HEK293 (cell line): ENCODE measurements around the gene CPTP.
A peak's percentile ranks its signal among the peaks of the same experiment; 100 is the strongest.

ENCODE experiments used
- KLF16 ChIP-seq: fragments of 450-650 bp; formaldehyde crosslinking; IDR thresholded peaks from 2 replicates; pipeline ENCODE4 v1.5.1; 2017; ENCODE audit warnings: missing biosample characterization, missing genetic modification characterization
- KLF8 ChIP-seq: fragments of 450-650 bp; formaldehyde crosslinking; IDR thresholded peaks from 2 replicates; pipeline ENCODE4 v1.5.1; 2016; ENCODE audit warnings: missing biosample characterization, missing genetic modification characterization
- YY2 ChIP-seq: fragments of 450-650 bp; formaldehyde crosslinking; IDR thresholded peaks from 2 replicates; pipeline ENCODE4 v1.5.1; 2016; ENCODE audit warnings: missing biosample characterization, missing genetic modification characterization
- ZBTB1 ChIP-seq: fragments of 450-650 bp; formaldehyde crosslinking; IDR thresholded peaks from 2 replicates; pipeline ENCODE4 v1.5.1; 2016; ENCODE audit warnings: missing biosample characterization, missing genetic modification characterization
- ZBTB48 ChIP-seq: fragments of 450-650 bp; formaldehyde crosslinking; IDR thresholded peaks from 2 replicates; pipeline ENCODE4 v1.5.1; 2016; ENCODE audit warnings: missing biosample characterization, missing genetic modification characterization
- ZBTB8A ChIP-seq: fragments of 450-650 bp; formaldehyde crosslinking; IDR thresholded peaks from 2 replicates; pipeline ENCODE4 v1.5.1; 2016; ENCODE audit warnings: missing biosample characterization, missing genetic modification characterization
- ZNF146 ChIP-seq: fragments of 450-650 bp; formaldehyde crosslinking; IDR thresholded peaks from 2 replicates; pipeline ENCODE4 v1.5.1; 2016; ENCODE audit warnings: missing biosample characterization, missing genetic modification characterization
- ZNF2 ChIP-seq: fragments of 450-650 bp; formaldehyde crosslinking; IDR thresholded peaks from 2 replicates; pipeline ENCODE4 v1.5.1; 2016; ENCODE audit warnings: missing biosample characterization, missing genetic modification characterization
- ZNF324 ChIP-seq: fragments of 450-650 bp; formaldehyde crosslinking; IDR thresholded peaks from 2 replicates; pipeline ENCODE4 v1.5.1; 2016; ENCODE audit warnings: missing biosample characterization, missing genetic modification characterization
- ZNF48 ChIP-seq: fragments of 450-650 bp; formaldehyde crosslinking; IDR thresholded peaks from 2 replicates; pipeline ENCODE4 v1.5.1; 2016; ENCODE audit warnings: missing biosample characterization, missing genetic modification characterization
- ZNF501 ChIP-seq: fragments of 450-650 bp; formaldehyde crosslinking; IDR thresholded peaks from 2 replicates; pipeline ENCODE4 v1.5.1; 2016; ENCODE audit warnings: missing biosample characterization, missing genetic modification characterization
- ZNF561 ChIP-seq: fragments of 450-650 bp; IDR thresholded peaks from 2 replicates; pipeline ENCODE4 v1.5.1; 2018; ENCODE audit warnings: missing biosample characterization, missing genetic modification characterization, borderline replicate concordance
- ZNF629 ChIP-seq: fragments of 450-650 bp; formaldehyde crosslinking; IDR thresholded peaks from 2 replicates; pipeline ENCODE4 v1.5.1; 2017; ENCODE audit warnings: missing biosample characterization, missing genetic modification characterization
- ZNF660 ChIP-seq: fragments of 450-650 bp; IDR thresholded peaks from 2 replicates; pipeline ENCODE4 v1.5.1; 2018; ENCODE audit warnings: missing biosample characterization, mild to moderate bottlenecking, missing genetic modification characterization
- ZNF677 ChIP-seq: fragments of 450-650 bp; IDR thresholded peaks from 2 replicates; pipeline ENCODE4 v1.5.0; 2018; ENCODE audit warnings: missing biosample characterization, mild to moderate bottlenecking, missing genetic modification characterization, moderate library complexity
- ZNF76 ChIP-seq: fragments of 450-650 bp; formaldehyde crosslinking; IDR thresholded peaks from 2 replicates; pipeline ENCODE4; 2016; ENCODE audit warnings: low read depth, missing biosample characterization, missing genetic modification characterization, borderline replicate concordance
- ZSCAN30 ChIP-seq: fragments of 450-650 bp; IDR thresholded peaks from 2 replicates; pipeline ENCODE4 v1.5.1; 2018; ENCODE audit warnings: missing biosample characterization, mild to moderate bottlenecking, missing genetic modification characterization, moderate library complexity
- ZXDB ChIP-seq: fragments of 450-650 bp; formaldehyde crosslinking; IDR thresholded peaks from 2 replicates; pipeline ENCODE4 v1.5.1; 2016; ENCODE audit warnings: missing biosample characterization, missing genetic modification characterization
- TF ChIP-seq, protein P1 (sequence below): fragments of 450-650 bp; formaldehyde crosslinking; IDR thresholded peaks from 2 replicates; pipeline ENCODE4 v1.5.1; 2017; ENCODE audit warnings: missing biosample characterization, missing genetic modification characterization
- TF ChIP-seq, protein P2 (sequence below): IDR thresholded peaks from 2 replicates; pipeline ENCODE4 v1.6.1; 2011; ENCODE audit warnings: mild to moderate bottlenecking, low read depth, low read length, borderline replicate concordance
- TF ChIP-seq, protein P3 (sequence below): fragments of 450-650 bp; formaldehyde crosslinking; IDR thresholded peaks from 2 replicates; pipeline ENCODE4 v1.5.0; 2017; ENCODE audit warnings: missing biosample characterization, missing genetic modification characterization, borderline replicate concordance
- TF ChIP-seq, protein P4 (sequence below): fragments of 450-650 bp; formaldehyde crosslinking; optimal IDR thresholded peaks from 2 replicates; pipeline ENCODE3; 2016; ENCODE audit warnings: missing biosample characterization, mild to moderate bottlenecking, missing genetic modification characterization
- TF ChIP-seq, protein P5 (sequence below): fragments of 450-650 bp; formaldehyde crosslinking; IDR thresholded peaks from 2 replicates; pipeline ENCODE4 v1.5.1; 2016; ENCODE audit warnings: missing biosample characterization, missing genetic modification characterization
- TF ChIP-seq, protein P6 (sequence below): fragments of 450-650 bp; formaldehyde crosslinking; IDR thresholded peaks from 2 replicates; pipeline ENCODE4 v1.5.1; 2016; ENCODE audit warnings: missing biosample characterization, missing genetic modification characterization

Gene CPTP

DNA sequence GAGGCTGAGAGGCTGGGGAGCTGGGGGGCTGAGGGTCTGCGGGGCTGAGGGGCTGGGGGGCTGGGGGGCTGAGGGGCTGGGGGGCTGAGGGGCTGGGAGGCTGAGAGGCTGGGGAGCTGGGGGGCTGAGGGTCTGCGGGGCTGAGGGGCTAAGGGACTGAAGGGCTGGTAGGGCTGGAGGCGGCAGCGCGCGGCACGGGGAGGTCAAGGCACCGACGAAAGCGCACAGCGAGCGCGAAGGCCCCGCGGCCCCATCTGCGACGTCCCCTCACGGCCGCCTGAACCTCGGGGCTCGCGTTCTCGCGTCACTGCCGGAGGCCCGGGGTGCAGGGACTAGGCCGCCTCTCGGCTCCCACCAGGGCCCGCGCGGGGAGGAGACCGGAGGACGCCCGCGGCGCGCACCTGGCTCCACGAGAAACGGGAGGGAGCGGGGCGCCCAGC is 498 bp upstream of the CPTP start (continued):
- TF ChIP-seq, protein P1, sequence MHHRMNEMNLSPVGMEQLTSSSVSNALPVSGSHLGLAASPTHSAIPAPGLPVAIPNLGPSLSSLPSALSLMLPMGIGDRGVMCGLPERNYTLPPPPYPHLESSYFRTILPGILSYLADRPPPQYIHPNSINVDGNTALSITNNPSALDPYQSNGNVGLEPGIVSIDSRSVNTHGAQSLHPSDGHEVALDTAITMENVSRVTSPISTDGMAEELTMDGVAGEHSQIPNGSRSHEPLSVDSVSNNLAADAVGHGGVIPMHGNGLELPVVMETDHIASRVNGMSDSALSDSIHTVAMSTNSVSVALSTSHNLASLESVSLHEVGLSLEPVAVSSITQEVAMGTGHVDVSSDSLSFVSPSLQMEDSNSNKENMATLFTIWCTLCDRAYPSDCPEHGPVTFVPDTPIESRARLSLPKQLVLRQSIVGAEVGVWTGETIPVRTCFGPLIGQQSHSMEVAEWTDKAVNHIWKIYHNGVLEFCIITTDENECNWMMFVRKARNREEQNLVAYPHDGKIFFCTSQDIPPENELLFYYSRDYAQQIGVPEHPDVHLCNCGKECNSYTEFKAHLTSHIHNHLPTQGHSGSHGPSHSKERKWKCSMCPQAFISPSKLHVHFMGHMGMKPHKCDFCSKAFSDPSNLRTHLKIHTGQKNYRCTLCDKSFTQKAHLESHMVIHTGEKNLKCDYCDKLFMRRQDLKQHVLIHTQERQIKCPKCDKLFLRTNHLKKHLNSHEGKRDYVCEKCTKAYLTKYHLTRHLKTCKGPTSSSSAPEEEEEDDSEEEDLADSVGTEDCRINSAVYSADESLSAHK (tag by site-specific recombination): 0 out of 2 replicates have a peak, but pooled peaks have one; percentile 17
- 0 out of 2 replicates have a peak, but pooled peaks have one; percentile 10 for TF ChIP-seq KLF8 (tag by site-specific recombination)
- peak; percentile 47 for TF ChIP-seq ZBTB48 (tag by site-specific recombination)
- peak; percentile 57; the same call in 1 of the 2 replicates for TF ChIP-seq ZNF501
- TF ChIP-seq ZNF324 (tag by site-specific recombination): peak; percentile 57; the same call in 1 of the 2 replicates
- TF ChIP-seq ZBTB1 (tag by site-specific recombination): no peak
- TF ChIP-seq KLF16 (tag by site-specific recombination): peak; percentile 12; the same call in 1 of the 2 replicates
- TF ChIP-seq ZNF48: no peak
- 0 out of 2 replicates have a peak, but pooled peaks have one; percentile 36 for TF ChIP-seq ZNF146 (tag by site-specific recombination)
- TF ChIP-seq ZBTB8A: peak; percentile 72; the same call in 1 of the 2 replicates
- TF ChIP-seq YY2 (tag by site-specific recombination): peak; percentile 36; the same call in 1 of the 2 replicates
- 0 out of 2 replicates have a peak, but pooled peaks have one; percentile 12 for TF ChIP-seq ZNF660 (tag by site-specific recombination)
- TF ChIP-seq, protein P2, sequence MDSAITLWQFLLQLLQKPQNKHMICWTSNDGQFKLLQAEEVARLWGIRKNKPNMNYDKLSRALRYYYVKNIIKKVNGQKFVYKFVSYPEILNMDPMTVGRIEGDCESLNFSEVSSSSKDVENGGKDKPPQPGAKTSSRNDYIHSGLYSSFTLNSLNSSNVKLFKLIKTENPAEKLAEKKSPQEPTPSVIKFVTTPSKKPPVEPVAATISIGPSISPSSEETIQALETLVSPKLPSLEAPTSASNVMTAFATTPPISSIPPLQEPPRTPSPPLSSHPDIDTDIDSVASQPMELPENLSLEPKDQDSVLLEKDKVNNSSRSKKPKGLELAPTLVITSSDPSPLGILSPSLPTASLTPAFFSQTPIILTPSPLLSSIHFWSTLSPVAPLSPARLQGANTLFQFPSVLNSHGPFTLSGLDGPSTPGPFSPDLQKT: no peak
- TF ChIP-seq ZXDB (tag by site-specific recombination): 0 out of 2 replicates have a peak, but pooled peaks have one; percentile 38
- 0 out of 2 replicates have a peak, but pooled peaks have one; percentile 15 for TF ChIP-seq ZSCAN30 (tag by site-specific recombination)
- TF ChIP-seq ZNF677 (tag by site-specific recombination): no peak
- peak; percentile 66; the same call in 1 of the 2 replicates for TF ChIP-seq ZNF76
- TF ChIP-seq ZNF2 (tag by site-specific recombination): peak; percentile 32; the same call in 1 of the 2 replicates
- TF ChIP-seq, protein P3, sequence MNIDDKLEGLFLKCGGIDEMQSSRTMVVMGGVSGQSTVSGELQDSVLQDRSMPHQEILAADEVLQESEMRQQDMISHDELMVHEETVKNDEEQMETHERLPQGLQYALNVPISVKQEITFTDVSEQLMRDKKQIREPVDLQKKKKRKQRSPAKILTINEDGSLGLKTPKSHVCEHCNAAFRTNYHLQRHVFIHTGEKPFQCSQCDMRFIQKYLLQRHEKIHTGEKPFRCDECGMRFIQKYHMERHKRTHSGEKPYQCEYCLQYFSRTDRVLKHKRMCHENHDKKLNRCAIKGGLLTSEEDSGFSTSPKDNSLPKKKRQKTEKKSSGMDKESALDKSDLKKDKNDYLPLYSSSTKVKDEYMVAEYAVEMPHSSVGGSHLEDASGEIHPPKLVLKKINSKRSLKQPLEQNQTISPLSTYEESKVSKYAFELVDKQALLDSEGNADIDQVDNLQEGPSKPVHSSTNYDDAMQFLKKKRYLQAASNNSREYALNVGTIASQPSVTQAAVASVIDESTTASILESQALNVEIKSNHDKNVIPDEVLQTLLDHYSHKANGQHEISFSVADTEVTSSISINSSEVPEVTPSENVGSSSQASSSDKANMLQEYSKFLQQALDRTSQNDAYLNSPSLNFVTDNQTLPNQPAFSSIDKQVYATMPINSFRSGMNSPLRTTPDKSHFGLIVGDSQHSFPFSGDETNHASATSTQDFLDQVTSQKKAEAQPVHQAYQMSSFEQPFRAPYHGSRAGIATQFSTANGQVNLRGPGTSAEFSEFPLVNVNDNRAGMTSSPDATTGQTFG (tag by site-specific recombination): no peak
- TF ChIP-seq, protein P4, sequence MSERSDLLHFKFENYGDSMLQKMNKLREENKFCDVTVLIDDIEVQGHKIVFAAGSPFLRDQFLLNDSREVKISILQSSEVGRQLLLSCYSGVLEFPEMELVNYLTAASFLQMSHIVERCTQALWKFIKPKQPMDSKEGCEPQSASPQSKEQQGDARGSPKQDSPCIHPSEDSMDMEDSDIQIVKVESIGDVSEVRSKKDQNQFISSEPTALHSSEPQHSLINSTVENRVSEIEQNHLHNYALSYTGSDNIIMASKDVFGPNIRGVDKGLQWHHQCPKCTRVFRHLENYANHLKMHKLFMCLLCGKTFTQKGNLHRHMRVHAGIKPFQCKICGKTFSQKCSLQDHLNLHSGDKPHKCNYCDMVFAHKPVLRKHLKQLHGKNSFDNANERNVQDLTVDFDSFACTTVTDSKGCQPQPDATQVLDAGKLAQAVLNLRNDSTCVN (tag by site-specific recombination): peak; percentile 93
- TF ChIP-seq, protein P5, sequence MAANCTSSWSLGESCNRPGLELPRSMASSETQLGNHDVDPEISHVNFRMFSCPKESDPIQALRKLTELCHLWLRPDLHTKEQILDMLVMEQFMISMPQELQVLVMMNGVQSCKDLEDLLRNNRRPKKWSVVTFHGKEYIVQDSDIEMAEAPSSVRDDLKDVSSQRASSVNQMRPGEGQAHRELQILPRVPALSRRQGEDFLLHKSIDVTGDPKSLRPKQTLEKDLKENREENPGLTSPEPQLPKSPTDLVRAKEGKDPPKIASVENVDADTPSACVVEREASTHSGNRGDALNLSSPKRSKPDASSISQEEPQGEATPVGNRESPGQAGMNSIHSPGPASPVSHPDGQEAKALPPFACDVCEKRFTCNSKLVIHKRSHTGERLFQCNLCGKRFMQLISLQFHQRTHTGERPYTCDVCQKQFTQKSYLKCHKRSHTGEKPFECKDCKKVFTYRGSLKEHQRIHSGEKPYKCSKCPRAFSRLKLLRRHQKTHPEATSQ: 0 out of 2 replicates have a peak, but pooled peaks have one; percentile 23
- peak; percentile 74; the same call in 1 of the 2 replicates for TF ChIP-seq ZNF629 (tag by site-specific recombination)
- TF ChIP-seq ZNF561 (tag by site-specific recombination): peak; percentile 15; the same call in 1 of the 2 replicates
- TF ChIP-seq, protein P6, sequence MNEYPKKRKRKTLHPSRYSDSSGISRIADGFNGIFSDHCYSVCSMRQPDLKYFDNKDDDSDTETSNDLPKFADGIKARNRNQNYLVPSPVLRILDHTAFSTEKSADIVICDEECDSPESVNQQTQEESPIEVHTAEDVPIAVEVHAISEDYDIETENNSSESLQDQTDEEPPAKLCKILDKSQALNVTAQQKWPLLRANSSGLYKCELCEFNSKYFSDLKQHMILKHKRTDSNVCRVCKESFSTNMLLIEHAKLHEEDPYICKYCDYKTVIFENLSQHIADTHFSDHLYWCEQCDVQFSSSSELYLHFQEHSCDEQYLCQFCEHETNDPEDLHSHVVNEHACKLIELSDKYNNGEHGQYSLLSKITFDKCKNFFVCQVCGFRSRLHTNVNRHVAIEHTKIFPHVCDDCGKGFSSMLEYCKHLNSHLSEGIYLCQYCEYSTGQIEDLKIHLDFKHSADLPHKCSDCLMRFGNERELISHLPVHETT: no peak
- TF ChIP-seq, all 188 proteins: peak for 23
